HG02981 (cell line): ENCODE measurements around the gene ZBTB1.

Source experiments
- ATAC-seq: cut with Tn5 transposase; IDR thresholded peaks from one replicate; pipeline ENCODE4 v1.9.1; 2021; ENCODE audit warnings: mild to moderate bottlenecking, moderate library complexity; ENCODE audit not compliant: unreplicated experiment

The ZBTB1 gene, protein sequence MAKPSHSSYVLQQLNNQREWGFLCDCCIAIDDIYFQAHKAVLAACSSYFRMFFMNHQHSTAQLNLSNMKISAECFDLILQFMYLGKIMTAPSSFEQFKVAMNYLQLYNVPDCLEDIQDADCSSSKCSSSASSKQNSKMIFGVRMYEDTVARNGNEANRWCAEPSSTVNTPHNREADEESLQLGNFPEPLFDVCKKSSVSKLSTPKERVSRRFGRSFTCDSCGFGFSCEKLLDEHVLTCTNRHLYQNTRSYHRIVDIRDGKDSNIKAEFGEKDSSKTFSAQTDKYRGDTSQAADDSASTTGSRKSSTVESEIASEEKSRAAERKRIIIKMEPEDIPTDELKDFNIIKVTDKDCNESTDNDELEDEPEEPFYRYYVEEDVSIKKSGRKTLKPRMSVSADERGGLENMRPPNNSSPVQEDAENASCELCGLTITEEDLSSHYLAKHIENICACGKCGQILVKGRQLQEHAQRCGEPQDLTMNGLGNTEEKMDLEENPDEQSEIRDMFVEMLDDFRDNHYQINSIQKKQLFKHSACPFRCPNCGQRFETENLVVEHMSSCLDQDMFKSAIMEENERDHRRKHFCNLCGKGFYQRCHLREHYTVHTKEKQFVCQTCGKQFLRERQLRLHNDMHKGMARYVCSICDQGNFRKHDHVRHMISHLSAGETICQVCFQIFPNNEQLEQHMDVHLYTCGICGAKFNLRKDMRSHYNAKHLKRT

DNA sequence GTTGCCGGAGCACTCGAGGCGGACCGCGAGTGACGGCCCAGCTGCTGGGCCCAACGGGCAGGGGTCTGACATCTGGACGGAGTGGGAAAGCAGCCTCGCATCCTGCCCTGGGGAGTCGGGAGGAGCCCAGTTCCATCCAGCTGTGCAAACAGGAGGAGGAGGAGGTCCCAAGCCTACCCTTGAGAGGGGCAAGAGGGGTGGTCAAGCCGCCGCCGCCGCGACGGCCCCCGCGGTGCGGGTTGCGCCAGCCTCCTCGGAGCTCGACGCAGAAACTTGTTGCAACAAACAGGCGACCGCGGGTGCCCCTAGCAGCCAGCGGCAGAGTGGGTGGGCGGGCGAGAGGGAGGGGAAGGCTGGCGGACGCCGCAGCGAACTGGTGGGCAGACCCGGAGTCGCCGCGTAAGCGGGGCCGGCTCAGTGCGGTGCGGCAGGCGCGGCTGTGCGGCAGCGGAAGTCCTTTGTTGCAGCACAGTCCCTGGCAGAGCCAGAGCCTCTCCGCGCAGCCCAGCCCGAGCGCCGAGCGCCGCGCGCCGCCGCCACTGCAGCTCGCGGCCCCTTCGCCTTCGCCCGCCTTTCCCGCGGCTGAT, at the start of gene ZBTB1:
TSS of gene ZBTB1 (plus strand) at position 461 of the 587 bp plus-strand sequence. CDS start 16,735 bp downstream, outside the sequence.
- ATAC-seq = peak; percentile 18

DNA sequence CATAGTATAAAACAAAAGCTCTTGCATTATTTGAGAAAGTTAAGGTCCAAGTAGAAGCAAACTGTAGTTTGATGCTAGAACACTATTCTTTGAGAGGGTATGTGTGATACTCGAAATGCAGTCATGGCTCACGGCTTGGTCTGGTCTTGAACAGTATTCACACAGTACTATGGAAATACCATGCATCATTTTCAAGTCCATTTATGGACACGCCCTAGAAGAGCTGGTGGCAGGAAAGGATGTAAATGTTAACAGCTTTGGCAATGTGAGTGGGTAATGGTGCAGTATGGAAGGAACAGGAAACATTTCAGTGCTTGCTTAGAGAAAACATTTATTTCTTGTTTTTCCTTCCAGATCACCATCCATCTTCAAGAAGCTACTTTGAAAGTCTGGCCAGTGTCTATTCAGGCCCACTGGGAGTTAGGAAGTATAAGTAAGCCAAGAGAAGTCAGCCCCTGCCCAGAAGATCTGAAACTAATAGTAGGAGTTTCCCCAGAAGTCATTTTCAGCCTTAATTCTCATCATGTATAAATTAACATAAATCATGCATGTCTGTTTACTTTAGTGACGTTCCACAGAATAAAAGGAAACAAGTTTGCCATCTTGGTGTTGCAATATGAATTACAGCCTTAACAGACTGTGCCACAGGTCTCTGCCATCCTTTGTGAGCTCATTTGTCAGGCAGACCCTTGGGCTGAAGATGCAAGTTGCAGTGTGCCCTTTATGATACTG, 45.0 kb upstream of the ZBTB1 start:
- ATAC-seq = no peak

DNA sequence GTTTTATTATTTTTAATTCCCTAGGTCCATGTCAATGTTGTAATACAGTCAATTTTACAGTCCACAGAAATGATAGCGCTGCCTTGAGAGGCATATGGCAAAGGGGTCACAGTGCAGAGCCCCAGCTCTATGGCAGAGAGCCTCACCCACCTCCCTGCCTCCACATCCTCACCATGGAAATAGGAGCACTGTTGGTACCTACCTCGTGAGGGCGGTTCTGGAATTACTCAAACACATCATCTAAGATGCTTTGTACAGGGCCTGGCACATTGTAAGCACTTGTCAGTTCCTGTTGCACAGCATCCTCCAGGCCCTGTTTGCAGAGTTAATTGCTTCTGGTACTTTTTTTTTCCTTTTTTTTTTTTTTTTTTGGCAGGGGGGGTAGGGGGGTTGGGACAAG, 43.3 kb upstream of the ZBTB1 start:
- ATAC-seq = no peak

DNA sequence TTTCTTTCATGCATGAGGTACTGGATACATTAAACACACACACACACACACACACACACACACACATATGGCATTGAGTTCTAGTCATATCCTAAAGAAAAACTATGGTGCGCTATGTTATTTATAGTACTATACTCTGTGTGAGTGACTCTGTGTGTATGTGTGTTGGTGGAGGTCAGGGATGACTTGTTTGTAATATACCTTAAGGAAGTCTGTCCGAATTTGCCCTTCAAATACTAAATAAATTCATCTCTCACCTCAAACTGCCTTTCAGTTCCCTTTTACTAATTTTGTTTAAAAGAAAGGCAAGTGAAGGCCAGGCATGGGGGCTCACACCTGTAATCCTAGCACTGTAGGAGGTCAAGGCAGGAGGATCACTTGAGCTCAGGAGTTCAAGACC, 41.4 kb upstream of the ZBTB1 start:
- ATAC-seq = no peak

DNA sequence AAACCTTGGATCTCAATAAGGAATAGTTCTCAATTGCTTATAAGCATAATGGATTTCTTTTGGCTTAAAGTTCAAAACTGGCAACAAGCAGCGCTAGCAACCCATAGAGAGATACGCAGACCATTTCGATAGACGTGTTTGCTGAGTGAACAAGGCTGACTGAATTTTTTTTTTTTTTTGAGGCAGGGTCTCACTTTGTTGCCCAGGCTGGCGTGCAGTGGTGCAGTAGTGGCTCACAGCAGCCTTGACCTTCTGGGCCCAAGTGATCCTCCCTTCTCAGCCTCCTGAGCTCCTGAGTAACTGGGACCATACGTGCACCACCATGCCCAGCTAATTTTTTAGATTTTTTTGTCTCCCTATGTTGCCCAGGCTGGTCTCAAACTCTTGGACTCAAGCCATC, 40.7 kb upstream of the ZBTB1 start:
- no peak for ATAC-seq

DNA sequence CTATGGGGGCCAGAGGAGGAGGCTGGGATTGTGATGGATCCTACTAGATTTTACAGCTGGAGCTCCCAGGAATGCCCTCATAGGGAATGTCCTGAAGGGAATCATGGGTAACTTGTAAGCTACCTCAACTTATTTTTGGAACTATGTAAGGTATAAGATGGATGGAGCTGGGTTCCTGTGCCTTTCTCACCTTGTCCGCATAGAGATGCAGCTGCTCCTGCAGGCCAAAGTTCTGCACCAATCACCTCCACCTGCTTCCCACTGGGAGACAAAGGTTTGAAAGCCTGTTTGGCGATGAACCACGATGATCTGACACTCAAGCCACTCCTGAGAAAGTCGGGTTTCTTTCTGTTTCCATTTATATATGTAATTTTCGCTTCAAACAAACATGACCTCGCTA, 39.9 kb upstream of the ZBTB1 start:
- no peak for ATAC-seq

DNA sequence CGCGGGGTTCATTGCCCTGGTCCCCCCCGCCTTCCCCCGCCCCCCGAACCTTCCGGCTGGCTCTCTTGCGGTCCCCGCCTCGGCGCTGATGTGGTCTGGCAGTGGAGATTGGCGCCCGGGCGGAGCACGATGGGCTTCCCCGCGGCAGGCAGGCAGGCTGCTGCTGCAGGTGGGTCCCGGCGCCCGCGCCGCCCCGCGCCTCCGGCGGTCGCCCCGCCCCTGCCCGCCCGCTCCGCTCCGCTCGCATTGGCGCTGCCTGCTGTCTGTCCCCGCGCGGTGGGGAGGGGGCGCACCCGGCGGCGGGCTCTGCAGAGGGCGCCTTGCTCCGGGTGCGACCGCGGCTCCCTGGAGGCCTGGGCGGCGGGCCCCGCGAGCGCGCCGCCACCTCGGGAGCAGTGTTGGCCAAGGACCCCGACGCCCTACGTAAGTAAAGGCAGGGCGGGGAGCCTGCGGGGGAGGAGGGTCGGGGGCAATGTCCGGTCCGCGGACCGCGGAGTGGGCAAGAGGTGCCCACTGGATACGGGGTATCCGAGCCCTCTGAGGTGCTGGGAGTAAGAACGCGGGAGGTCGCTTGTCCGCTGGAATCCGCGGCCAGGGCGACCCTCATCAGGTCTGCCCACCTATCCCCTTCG, 39.3 kb upstream of the ZBTB1 start, which contains the start of gene AKAP5:
TSS of gene AKAP5 (plus strand) at position 309 of the 632 bp plus-strand sequence. CDS start 2,896 bp downstream, outside the sequence.
- peak; percentile 64 for ATAC-seq

DNA sequence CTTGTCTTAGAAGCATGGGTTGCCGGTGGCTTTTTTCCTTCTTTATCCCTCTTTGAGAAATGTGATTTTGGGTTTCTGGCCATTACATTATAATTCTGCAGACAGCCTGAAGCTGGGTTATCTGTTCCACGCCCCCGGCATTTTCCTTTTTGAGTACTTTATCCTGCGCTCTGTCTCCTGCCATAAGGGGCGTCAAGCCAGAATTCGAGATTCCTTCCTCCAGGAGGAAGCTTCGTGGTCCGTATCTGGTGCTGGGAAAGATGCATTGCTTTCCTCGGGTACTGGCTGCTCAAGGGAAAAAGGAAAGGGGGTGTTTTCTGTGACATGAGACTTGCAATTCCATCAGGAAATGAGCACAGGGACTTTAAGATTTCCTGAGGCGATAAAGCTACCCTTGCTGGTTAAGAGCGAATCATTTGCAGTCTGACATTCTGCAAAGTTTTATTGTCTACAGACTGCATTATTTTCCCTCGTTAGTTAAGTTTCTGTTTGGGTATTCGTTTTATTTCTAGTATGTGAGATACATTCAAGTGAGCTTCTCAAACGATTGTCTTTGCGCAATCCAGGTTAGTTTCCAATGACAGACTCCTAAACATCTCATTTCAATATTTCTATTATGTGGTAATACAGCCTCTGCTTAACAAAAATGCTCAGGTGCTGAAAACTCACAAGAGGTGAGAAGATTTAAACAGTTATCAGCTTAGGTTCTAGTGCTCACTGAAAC, 38.6 kb upstream of the ZBTB1 start:
- ATAC-seq = peak; percentile 10

DNA sequence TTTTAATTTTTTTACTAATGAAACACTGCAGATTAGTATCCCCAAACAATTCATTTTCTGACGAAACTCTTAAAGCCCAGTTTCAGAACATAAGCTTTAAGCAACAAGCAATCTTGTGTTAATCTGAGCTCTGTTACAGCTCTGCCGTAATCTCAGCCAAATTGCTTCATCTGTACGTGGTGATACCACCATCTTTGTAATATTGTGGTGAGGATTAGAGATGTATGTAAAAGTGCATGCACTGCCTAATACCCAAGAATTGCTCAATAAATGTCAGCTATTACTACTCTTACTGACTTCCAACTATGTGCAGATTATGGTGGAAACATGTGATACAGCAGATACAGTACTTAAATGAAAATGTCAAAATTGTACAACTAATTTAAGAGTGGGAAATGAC, 37.5 kb upstream of the ZBTB1 start:
- ATAC-seq = no peak

DNA sequence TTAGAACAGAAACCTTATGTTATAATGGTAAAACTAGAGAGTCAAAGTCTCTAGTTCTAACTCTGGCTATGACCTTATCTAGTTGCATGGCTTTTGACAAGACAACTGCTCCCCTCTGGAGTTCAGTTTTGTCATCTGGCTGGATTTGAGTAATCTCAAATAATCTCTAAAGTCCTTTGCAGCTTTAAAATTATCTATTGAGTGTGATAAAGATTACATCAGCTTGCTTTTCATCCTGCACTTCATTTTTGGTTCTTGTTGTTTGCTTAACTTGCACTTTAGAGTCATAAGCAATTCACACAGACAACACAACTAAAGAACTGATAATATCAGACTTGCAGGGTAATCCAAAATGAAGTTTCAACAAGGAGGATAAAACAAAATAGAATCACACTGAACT, 37.0 kb upstream of the ZBTB1 start:
- no peak for ATAC-seq

DNA sequence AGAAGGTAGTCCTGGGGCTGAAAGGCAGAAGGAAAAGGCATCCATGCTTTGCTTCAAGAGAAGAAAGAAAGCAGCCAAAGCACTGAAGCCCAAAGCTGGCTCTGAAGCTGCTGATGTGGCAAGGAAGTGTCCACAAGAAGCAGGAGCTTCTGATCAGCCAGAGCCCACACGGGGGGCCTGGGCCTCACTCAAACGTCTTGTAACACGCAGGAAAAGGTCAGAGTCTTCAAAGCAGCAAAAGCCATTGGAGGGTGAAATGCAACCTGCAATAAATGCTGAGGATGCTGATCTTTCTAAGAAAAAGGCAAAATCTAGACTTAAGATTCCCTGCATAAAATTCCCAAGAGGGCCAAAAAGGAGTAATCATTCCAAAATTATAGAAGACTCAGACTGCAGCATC, 36.1 kb upstream of the ZBTB1 start:
- ATAC-seq = no peak

DNA sequence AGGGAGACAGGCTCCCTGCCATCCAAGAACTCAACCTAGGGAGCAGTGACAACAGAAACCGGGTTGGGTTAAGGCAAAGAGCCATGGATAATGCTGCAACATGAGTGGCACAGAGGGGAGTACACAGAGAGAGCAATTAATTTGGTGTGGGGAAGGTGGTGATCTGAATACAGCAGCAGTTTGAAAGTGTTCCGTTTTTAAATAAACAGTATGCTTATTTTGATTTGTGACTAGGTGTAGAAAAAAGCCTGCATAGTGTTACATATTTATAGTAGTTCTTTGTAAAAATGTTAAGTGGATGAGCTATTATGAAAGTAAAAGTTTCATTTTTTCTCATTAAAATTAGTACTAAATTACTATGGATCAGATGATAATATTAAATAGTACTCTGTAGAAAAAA, 30.5 kb upstream of the ZBTB1 start:
- ATAC-seq = no peak

DNA sequence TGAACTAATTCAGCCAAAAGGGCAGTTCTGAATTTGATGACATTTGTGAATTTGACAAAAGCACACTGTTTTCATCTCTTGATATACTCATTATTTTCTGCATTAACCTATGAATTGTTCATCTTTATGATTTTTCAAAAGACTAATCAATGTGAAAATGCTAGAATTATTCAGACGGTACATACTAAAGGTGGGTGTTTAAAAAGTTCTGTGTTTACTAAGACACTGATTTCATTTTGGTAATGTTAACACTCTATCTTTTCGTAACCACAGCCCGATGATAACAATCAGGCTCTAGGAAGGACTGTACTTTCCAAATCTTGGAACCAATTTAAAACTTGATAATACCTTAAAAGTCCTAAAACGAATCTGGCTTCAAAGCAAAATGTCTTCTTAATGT, 29.9 kb upstream of the ZBTB1 start:
- ATAC-seq = no peak

DNA sequence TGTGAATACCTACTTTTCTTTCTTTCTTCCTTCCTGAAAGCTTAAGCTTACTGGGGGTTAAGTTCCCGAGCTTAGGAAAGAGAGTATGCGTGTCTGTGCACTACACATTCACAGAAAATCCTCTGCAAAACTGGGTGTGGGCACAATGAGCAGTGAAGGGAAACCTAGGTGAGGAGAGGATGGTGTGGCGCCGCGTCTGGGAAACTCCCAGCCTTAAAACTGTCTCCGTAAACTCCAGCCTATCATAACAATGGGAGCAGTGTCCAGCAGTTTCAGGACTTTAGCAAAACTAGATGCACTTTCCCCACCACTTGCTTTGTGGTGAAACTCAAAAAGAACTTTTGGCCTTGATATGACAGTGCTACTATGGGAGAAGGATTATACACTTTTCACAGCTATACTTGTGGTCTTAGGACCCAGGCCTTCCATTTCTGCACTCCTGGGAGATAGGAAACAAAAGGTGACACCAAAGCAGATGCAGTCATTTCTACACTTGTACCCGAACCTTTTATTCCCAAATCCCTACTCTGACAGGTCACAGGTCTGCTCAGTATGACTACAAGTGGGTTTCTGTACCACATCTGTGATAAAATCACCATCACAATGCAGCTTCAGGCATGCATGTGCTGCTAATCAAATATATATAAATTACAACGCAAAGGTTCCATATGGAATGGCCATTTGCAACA, 28.8 kb upstream of the ZBTB1 start:
- ATAC-seq = no peak

DNA sequence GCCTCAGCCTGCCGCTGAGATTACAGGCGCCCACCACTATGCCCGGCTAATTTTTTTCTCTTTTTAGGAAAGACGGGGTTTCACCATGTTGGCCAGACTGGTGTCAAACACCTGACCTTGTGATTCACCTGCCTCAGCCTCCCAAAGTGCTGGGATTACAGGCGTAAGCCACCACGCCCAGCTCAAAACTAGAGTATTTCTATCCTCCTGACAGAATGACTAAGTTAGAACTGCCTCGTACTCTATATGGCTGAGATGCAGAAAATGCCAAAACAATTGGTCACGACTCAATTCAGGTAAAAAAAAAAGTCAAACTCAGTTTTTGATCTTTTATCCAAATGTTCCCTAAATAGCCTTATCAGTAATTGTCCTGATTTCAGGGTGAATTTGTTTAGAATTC, 28.1 kb upstream of the ZBTB1 start:
- no peak for ATAC-seq

DNA sequence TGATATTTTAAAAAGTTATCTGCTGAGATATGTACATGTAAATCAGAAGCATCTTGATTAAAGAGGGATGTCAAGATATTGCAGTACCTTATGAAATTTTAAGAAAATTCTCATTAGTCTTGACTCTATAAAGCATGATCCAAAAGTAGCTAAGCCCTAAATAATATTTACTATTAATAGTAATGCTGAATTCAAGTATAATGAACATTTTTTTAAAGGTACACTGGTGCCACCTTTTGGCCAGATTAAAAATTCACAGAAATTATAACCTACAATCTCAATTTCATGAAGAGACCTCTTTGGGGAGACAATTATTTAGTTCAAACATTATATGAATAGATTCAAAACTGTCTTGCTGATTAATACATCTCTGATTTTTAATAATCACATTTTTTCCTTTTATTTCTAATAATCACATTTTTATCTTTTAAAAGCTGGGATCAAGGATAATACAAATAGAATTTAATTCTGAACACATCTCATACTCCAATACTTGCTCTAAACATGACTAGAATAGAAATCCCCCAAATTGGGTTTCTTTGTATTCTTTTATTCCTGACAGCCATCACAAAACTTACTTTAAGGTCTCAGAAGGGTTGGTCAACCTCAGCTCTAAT, 25.8 kb upstream of the ZBTB1 start:
- ATAC-seq = no peak

DNA sequence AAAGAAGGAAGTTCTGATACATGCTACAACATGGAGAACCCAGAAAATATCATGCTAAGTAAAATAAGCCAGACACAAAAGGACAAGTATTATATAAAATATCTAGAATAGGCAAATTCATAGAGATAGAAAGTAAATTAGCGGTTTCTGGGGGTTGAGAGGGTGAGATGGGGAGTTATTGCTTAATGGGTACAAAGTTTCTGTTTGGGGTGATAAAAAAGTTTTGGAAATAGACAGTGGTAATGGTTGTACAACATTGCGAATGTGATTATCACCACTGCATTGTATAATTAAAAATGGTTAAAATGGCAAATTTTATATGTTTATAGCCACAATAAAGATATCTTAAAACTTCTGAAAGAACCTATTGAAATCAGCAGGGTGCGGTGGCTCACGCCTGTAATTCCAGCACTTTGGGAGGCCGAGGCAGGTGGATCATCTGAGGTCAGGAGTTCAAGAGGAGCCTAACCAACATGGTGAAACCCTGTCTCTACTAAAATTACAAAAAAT, 15.9 kb upstream of the ZBTB1 start:
- ATAC-seq = no peak

DNA sequence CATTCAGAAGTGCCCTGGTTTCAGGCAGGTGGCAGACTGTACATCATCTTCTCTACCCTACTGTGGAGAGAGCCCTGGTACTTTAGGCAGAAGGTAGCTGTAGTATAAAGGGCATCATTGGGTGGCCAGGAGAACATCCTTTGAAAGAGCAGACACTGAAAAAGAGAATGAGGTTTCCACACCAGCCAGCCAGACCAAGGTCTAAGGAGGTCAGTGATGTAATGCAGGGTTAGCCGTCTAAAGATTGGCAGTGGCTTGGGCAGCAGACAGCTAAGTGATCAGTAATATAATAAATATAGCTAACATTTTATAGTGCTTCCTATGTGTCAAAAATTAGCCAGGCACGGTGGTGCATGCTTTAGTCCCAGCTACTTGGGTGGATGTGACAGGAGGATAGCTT, 12.9 kb upstream of the ZBTB1 start:
- no peak for ATAC-seq

DNA sequence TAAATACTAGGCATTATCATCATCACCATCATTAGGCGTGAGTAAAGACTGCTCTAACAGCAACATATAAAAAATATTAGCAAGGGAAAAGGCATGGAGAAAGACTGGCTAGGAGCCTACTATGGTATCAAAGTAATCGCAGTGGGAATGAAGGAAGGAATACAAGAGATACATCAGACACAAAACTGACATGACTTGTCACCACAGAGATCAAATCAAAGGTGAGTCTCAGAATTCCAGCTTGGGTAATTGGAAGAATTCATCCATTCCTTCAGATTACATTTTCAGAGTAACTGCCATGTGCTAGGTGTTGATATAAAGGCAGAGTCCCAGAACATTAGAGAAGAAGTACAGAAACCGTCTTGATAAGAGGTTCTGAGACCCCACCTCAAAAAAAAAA, 11.1 kb upstream of the ZBTB1 start:
- no peak for ATAC-seq
